GM19025 (cell line): Measurements from ENCODE around the gene KDM6B.

Experiments used
- ATAC-seq: cut with Tn5 transposase; IDR thresholded peaks from one replicate; pipeline ENCODE4 v1.9.1; 2021; ENCODE audit warnings: mild to moderate bottlenecking, low read depth, moderate library complexity; ENCODE audit not compliant: unreplicated experiment

KDM6B gene

GRCh38 chr17:7873051-7873450 lies 39.0 kb downstream of the KDM6B start:
- ATAC-seq, result no peak

- no peak for ATAC-seq
These were observed 41.9 kb downstream of the KDM6B start for GRCh38 chr17:7875804-7876370.

GRCh38 chr17:7878234-7878633 lies 44.2 kb downstream of the KDM6B start:
- ATAC-seq, result no peak

- ATAC-seq, result no peak
These were observed 46.3 kb downstream of the KDM6B start for GRCh38 chr17:7880076-7880868.

GRCh38 chr17:7881276-7882054 lies 47.4 kb downstream of the KDM6B start:
- ATAC-seq, result no peak

- ATAC-seq, result no peak
These were observed 48.1 kb downstream of the KDM6B start for GRCh38 chr17:7882068-7882467.

GRCh38 chr17:7882629-7883028 lies 48.6 kb downstream of the KDM6B start:
- ATAC-seq, result no peak
